Measurements from ENCODE around the gene TEX10.
"Not testable (repeated sequence)": the region's sequence is repeated elsewhere in the genome, so short reads cannot be mapped to it uniquely, and the experiment has no call there.

TEX10 gene

GRCh38 chr9:100352727-100353505, at the start of gene TEX10:
TSS of gene TEX10 (minus strand) at chr9:100352942. CDS start at chr9:100349363, 3,579 bp downstream.
- DNase-seq: peak; percentile 81 to 96 (median 96)

GRCh38 chr9:100401042-100401441, 48.3 kb upstream of the TEX10 start:
- no peak for DNase-seq

GRCh38 chr9:100397529-100398266, 45.0 kb upstream of the TEX10 start:
- DNase-seq: no peak

- no peak for DNase-seq
These were observed 44.0 kb upstream of the TEX10 start for GRCh38 chr9:100396769-100397168.

GRCh38 chr9:100394816-100395215, 42.1 kb upstream of the TEX10 start:
- no peak for DNase-seq

- no peak for DNase-seq
These were observed 41.4 kb upstream of the TEX10 start for GRCh38 chr9:100394032-100394695.

GRCh38 chr9:100392989-100393388, 40.2 kb upstream of the TEX10 start:
- DNase-seq: not testable (repeated sequence)

- DNase-seq: no peak
These were observed 27.1 kb upstream of the TEX10 start for GRCh38 chr9:100379862-100380261.

- DNase-seq: no peak
These were observed 24.3 kb upstream of the TEX10 start for GRCh38 chr9:100377015-100377414.

- DNase-seq: no peak
These were observed 22.9 kb upstream of the TEX10 start for GRCh38 chr9:100375658-100376057.

- DNase-seq: no peak
These were observed 19.9 kb upstream of the TEX10 start for GRCh38 chr9:100372648-100373047.

GRCh38 chr9:100370064-100370723, 17.5 kb upstream of the TEX10 start:
- DNase-seq: no peak

- no peak for DNase-seq
These were observed 15.9 kb upstream of the TEX10 start for GRCh38 chr9:100368672-100369071.

GRCh38 chr9:100366121-100366520, 13.4 kb upstream of the TEX10 start:
- no peak for DNase-seq

- no peak for DNase-seq
These were observed 11.3 kb upstream of the TEX10 start for GRCh38 chr9:100364013-100364412.

- DNase-seq: no peak
These were observed 6.3 kb upstream of the TEX10 start for GRCh38 chr9:100359057-100359456.

- no peak for DNase-seq
These were observed 4.8 kb upstream of the TEX10 start for GRCh38 chr9:100357501-100357900.

GRCh38 chr9:100355561-100355960, 2.8 kb upstream of the TEX10 start:
- DNase-seq: peak in 1 of 3 experiments; percentile 34

- no peak for DNase-seq
These were observed 1.5 kb upstream of the TEX10 start for GRCh38 chr9:100354121-100354800.

GRCh38 chr9:100352201-100352726, 478 bp downstream of the TEX10 start:
- no peak for DNase-seq

GRCh38 chr9:100351508-100351907, 1.2 kb downstream of the TEX10 start:
- no peak for DNase-seq

- no peak for DNase-seq
These were observed 2.6 kb downstream of the TEX10 start for GRCh38 chr9:100350188-100350587.

Data from NCI-H1417 (cell line).